HK-2 (cell line): ENCODE data around the gene PIGW.

ENCODE experiments used
- DNase-seq: peaks from one replicate; pipeline ENCODE4 v3.0.0-alpha.2; 2018; ENCODE audit not compliant: unreplicated experiment

PIGW gene, protein sequence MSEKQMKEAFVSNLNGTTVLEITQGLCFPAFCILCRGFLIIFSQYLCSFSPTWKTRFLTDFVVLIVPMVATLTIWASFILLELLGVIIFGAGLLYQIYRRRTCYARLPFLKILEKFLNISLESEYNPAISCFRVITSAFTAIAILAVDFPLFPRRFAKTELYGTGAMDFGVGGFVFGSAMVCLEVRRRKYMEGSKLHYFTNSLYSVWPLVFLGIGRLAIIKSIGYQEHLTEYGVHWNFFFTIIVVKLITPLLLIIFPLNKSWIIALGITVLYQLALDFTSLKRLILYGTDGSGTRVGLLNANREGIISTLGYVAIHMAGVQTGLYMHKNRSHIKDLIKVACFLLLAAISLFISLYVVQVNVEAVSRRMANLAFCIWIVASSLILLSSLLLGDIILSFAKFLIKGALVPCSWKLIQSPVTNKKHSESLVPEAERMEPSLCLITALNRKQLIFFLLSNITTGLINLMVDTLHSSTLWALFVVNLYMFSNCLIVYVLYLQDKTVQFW

GRCh38 chr17:36534840-36535668 lies at the start of gene PIGW, which contains the start of gene MYO19:
Gene PIGW, plus strand, starts transcription at chr17:36534987. Its CDS starts 2,115 bp downstream, at chr17:36537102.
Gene MYO19, minus strand, starts transcription at chr17:36534868. Its CDS starts 2,330 bp downstream, at chr17:36532538.
- peak; percentile 92 for DNase-seq

- no peak for DNase-seq
These were observed 49.8 kb upstream of the PIGW start for GRCh38 chr17:36485027-36485426.

DNA sequence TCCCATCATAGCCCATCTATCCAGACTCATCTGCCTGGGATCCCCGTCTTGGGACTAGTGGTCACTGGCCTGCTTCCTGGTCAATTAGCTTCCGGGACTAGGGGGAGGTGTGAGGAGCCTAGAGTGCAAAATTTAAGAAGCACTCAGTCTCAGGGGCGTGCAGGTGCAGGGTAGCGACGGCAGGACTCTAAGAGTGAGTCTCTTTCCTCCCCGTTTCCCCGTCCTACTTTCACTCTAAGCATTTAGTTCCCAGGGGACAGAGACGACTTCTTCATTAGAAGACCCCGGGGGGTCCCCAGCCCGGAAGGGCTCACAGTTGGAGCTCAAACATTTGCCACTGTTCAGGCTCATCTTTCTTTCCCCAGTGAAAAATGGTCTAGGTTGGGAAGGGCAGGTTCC lies 49.0 kb upstream of the PIGW start:
- DNase-seq, result no peak

DNA sequence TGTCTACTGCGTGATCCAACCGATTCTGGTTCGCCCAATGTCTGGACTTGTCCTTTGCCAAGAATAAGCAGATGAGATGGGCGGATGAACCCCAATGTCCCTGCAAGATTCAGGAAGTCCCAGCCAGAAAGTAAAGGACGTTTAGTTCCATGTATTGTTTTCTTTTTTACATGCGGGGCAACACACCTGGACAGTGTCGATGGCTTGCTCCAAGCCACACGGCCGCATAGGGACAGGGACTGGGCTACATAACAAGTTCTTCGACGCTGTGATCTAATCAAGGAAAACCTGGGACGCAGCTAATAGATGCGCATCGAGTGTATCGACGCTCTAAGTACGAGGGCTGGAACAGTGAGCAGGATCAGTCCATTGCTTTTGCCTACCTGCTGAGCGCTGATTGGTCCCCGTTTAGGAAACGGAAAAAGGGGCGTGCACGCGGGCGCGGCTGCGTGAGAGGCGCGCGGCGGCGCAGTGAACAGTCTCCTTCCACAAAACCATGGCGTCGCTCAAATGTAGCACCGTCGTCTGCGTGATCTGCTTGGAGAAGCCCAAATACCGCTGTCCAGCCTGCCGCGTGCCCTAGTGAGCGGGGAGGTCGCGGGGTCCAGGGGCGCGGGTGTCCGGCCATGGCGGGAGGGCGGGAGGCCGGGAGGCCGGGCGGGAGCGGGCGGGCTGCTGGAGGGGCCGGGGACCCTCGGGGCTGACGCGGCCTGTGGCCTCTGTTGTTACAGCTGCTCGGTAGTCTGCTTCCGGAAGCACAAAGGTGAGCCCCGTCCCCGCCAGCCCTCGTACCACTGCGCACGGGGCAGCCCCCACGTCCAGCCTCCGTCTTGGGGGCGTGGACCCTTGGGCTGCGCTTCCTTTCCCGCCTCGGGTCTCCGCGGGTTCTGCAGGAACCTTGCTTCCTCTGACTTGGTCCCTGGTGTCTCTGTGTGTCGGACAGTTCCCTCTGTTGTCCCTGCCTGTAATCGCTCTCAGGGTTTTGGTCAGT lies 48.3 kb upstream of the PIGW start, which contains the start of gene ZNHIT3:
ZNHIT3 (plus strand) TSS at position 478 of the 991 bp plus-strand sequence; CDS start at position 497, 19 bp downstream.
- peak; percentile 88 for DNase-seq

DNA sequence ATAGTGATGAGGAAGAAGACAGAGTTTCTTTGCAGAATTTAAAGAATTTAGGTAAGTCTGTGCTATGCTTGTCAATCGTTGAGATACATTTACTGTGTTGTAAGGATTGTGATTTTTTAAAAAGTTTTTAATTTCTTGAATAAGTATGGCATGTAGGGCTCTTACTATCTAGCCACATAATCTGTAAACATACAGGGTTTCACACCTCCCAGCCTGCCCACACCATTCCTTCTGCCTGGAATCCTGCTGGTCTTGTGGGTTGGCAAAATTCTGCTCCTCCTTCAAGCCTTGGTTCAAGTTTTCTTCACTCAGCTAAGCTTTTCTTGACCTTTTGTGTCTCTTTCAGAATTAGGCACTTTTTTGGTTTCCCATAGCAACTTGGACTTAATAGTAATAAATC lies 40.8 kb upstream of the PIGW start:
- DNase-seq, result no peak

DNA sequence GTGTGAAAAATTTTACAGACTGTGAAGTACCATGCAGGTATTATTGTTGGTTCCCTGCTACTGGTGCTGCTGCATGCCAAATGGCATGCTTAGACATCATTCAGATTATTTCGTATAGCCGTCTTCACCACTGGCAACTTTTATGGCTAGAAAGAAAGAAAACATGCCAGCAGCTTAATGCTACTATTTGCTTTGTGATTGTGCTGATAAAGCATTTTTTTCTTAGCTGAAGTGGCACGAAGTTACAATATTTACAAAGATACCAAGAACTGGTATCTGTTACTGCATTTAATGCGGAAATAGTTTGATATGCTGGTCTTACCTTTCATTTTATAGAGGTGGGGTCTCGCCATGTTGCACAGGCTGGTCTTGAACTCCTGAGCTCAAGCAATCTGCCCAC lies 40.1 kb upstream of the PIGW start:
- no peak for DNase-seq

DNA sequence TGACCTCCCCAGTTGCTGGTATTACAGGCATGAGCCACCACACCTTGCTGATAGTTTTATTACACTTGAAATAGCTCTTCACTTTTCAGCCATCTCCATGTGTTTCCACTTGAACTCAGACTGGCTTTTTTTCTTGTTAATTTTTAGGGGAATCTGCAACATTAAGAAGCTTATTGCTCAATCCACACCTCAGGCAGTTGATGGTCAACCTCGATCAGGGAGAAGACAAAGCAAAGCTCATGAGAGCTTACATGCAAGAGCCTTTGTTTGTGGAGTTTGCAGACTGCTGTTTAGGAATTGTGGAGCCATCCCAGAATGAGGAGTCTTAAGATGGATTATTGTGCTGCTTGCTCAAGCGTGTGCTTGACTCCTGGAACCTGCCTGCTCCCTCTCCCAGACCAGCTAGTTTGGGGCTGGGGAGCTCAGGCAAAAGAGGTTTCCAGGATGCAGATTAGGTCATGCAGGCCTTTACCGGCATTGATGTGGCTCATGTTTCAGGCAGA lies 39.7 kb upstream of the PIGW start:
- no peak for DNase-seq

DNA sequence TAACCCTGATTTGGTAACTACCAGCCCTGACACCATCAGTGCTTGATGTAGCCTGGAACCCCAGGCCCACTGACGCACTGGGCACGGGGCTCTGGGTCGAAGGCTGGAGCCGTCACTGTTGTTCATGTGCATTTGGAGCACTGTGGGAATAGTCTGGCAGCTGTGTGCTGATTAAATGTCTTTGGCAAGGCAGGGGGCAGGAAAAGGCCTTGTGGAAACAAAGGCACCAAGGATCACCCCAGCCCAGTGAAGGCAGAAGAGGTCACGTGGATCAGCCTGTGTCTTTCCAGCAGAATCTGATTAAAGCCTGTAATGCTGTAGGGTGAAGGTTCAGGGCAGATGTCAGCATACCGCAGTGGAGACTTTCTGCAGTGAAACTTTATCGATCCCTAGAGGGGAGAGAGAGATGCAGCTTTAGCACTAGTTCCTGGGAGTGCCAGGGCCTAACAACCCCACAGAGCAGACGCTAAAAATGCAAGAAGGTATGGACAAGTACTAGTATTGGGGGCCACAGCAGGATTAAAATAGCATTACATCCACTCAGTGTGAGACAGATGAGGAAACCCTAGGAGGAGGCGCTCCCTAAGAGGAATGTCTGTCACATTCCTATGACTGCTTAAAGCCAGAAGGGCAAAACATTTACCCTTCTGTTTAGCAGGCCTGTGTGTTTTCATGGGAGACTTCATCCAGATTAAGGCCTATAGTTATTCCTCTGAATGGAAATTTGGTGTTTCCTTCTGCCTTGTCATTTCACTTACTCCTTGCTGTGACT lies 38.6 kb upstream of the PIGW start:
- DNase-seq, result no peak

DNA sequence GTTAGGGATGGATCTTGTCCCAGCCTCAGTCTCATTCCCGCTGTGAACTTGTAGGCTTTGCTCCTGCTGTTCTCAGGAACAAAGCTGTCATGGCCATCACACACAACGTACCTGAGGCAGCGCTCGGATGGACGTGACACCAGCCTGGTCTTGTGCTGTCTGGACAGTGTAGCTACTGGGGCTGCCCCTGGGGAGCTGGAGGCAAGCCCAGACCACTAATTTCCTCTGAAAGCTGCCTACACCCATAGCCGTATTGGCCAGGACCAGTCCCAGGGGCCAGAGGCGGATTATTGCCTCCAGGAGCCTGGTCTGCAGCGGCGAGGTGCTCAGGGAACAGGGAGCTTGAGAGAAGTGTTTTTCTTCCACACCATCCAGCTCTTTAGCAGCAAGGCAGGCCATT lies 36.6 kb upstream of the PIGW start:
- no peak for DNase-seq

DNA sequence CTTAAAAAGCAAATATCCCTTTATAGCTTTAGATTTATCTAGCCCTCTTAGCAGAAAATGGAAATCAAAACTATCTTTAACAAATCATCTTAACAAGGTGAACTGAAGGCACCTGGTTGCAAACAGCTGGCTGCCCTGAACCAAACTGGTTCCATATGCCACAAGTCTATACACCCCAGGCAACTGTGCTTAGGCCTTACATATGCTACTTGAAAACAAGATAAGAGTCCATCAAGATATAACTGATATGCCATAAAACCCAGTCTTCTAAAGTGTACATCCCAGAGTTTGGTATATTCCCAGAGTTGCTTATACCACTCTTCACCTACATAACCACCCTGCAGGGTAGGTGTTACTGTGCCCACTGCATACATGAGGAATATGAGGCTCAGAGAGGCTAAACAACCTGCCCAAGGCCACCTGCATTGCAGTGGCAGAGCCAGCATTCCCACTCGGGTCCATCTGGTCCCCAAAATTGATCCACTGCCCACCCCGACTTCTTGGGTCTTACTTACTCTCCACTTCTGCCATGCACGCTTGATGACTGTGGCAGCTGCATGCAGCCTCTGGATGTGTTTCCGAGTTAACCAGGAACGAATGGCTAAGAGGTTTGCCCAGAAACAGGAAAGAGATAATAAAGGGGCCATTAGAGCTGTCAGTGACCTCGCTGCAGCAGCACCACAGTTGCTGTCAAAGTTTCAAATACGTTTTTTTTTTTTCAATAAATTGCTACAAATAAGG lies 36.1 kb upstream of the PIGW start:
- DNase-seq, result no peak

DNA sequence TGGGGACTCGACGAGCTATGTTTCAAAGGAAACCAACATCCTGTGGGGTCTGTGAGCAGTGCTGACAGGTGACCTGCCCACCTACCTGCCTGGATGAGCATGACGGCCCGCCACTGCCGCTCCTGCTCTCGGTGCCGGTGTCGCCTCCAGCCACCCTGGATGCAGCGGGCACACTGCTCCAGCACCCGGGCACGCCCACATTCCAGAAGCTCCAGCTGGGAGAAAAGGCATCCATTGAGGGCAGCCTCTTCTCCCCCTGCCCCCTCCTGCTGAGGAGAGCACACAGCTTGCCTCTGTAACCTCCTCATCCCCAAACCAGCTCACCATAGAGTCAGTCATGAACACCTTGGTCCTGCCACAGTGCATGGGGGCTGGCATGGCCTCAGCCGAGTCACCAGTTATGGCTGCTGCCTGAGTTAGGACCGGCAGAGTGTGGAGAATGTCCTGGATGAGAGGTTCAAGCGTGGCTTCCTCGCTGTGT lies 34.0 kb upstream of the PIGW start:
- no peak for DNase-seq

GRCh38 chr17:36501351-36501750 lies 33.4 kb upstream of the PIGW start:
- DNase-seq, result no peak

DNA sequence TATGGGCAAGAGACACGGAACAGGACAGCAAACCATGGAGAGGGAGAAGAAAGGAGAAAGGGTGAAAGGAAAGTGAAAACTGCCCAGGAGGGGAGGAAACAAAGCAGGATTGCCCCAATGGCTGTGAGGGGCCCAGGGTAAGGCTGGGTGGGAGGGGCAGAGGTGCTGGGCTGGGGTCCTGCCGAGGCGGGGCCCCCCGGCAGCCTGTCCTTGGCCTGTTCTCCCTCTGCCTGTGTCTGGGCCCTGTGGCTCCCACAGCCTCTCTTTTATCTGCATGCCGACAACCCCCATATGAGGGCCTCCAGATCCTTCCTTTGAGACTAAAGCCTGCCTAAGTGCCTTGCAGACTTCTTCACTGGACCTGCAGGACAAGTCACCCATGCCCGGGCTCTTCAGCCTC lies 32.8 kb upstream of the PIGW start:
- DNase-seq, result no peak

- DNase-seq, result no peak
These were observed 31.2 kb upstream of the PIGW start for GRCh38 chr17:36503456-36504155.

- no peak for DNase-seq
These were observed 30.6 kb upstream of the PIGW start for GRCh38 chr17:36504156-36504545.

DNA sequence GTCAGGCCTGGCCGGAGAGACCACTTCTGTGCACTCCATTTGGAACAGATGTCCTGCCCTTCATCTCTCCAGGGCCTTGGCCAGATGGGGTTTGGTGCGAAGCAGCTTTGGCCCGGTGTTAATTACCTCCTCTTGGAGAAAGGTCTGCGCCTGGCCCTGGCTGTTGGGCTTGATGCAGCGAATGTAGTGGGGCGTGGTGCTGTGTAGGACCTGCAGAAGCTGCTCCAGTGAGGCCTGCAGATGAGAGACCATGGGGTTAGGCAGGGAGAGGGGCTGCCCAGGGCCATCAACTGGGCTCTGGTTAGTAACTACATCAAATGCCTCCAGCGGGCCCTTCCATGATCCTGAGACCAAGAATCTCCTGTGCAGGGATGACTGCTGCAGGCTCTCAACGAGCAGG lies 29.6 kb upstream of the PIGW start:
- DNase-seq, result no peak

GRCh38 chr17:36506249-36506826 lies 28.4 kb upstream of the PIGW start:
- no peak for DNase-seq

- no peak for DNase-seq
These were observed 28.0 kb upstream of the PIGW start for GRCh38 chr17:36506831-36507230.

GRCh38 chr17:36507266-36507665 lies 27.5 kb upstream of the PIGW start:
- no peak for DNase-seq
